ENCODE results near the gene ORC2. TPM values are rescaled to one million over a fixed set of nuclear protein-coding genes. Genes with fewer than 3 reads are reported as not detected.
A peak's percentile ranks its signal among the peaks of the same experiment; 100 is the strongest.

The ORC2 gene
- total RNA-seq, 1 donor from 2014 or later: 25.5 TPM

DNA sequence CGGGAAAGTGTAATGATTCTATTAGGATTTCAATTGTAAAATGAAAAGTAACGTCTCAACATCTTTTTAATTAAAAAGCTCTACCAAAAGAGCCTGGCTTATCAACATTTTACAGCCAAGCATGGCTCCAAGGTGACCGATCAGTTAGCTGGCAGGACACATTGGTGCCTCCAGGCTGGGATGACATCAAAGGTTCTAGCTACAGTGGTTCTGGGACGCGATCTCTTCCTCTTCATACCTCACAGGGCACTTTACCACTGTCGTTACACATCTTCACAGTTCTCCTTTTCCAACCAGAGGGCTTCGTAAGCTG, 693 bp downstream of the ORC2 start:
- H3K4me1 Mint-ChIP-seq (ENCODE audit: low read depth, unreplicated experiment): peaks cover 13% of the 10 kb centered on the region
- Histone ChIP-seq H3K9me3 (ENCODE audit: insufficient read depth, low read depth, low read length) (no peaks in the 10 kb centered on the region), H4K20me1 (ENCODE audit: insufficient read depth, low read length) (peaks cover 19% of the 10 kb centered on the region), H2AFZ (ENCODE audit: low read depth, low read length) (peak overlapping the region; percentile 87), H3K4me2 (ENCODE audit: low read length) (peak overlapping the region; percentile 98), H3K36me3 (ENCODE audit: insufficient read depth, low read length) (no peaks in the 10 kb centered on the region), H3K4me1 (ENCODE audit: insufficient read depth, low read length) (peaks cover 20% of the 10 kb centered on the region), H3K79me2 (ENCODE audit: insufficient read depth, low read length) (peaks cover 54% of the 10 kb centered on the region), H3K27me3 (ENCODE audit: insufficient read depth, low read length) (no peaks in the 10 kb centered on the region), H3K27ac (ENCODE audit: low read depth, low read length) (peak overlapping the region; percentile 78), H3K4me3 (ENCODE audit: insufficient read depth, low read depth, low read length) (peak overlapping the region; percentile 91), H3K9ac (ENCODE audit: low read length) (peak overlapping the region; percentile 90)
- TF ChIP-seq EZH2 (IDR thresholded peaks at IDR 0.05; ENCODE audit: insufficient read depth, low read length): no peak
- TF ChIP-seq, protein P1, sequence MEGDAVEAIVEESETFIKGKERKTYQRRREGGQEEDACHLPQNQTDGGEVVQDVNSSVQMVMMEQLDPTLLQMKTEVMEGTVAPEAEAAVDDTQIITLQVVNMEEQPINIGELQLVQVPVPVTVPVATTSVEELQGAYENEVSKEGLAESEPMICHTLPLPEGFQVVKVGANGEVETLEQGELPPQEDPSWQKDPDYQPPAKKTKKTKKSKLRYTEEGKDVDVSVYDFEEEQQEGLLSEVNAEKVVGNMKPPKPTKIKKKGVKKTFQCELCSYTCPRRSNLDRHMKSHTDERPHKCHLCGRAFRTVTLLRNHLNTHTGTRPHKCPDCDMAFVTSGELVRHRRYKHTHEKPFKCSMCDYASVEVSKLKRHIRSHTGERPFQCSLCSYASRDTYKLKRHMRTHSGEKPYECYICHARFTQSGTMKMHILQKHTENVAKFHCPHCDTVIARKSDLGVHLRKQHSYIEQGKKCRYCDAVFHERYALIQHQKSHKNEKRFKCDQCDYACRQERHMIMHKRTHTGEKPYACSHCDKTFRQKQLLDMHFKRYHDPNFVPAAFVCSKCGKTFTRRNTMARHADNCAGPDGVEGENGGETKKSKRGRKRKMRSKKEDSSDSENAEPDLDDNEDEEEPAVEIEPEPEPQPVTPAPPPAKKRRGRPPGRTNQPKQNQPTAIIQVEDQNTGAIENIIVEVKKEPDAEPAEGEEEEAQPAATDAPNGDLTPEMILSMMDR (IDR thresholded peaks at IDR 0.05; ENCODE audit: insufficient read depth, low read depth, low read length): no peak
- no peaks in the 10 kb centered on the region for H3K27me3 Mint-ChIP-seq (ENCODE audit: low read depth, unreplicated experiment)
- H3K27ac Mint-ChIP-seq (ENCODE audit: unreplicated experiment): peak overlapping the region; percentile 83
- no peak for FAIRE-seq
- peak overlapping the region; percentile 96 for H3K4me3 Mint-ChIP-seq (ENCODE audit: unreplicated experiment)
- DNase-seq (ENCODE audit: low read depth): no peak
- H3K36me3 Mint-ChIP-seq (ENCODE audit: low read depth, unreplicated experiment): no peaks in the 10 kb centered on the region
- no peaks in the 10 kb centered on the region for H3K9me3 Mint-ChIP-seq (ENCODE audit: unreplicated experiment)

DNA sequence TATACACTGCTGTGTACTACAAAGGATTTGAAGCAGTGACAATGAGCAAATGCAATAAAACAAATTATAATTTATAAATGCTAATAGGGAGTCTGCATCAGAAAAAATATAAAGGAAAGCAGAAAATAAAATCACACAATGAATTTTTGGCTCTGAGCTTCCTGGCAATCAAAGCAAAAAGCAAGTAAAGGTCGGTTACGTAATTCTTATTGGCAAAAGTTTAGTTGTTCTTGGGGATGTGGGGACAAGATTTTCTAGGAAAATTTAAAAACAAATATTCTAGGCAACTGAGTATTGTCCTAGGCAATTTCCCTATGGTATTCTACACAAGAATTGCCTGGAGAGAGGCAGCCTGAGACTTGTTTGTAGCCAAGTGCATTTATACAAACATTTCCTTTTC, 1.8 kb downstream of the ORC2 start:
- Mint-ChIP-seq H3K27me3 (ENCODE audit: low read depth, unreplicated experiment) (no peaks in the 10 kb centered on the region), H3K27ac (ENCODE audit: unreplicated experiment) (no peak overlapping the region), H3K9me3 (ENCODE audit: unreplicated experiment) (no peaks in the 10 kb centered on the region), H3K4me1 (ENCODE audit: low read depth, unreplicated experiment) (peaks cover 9% of the 10 kb centered on the region), H3K4me3 (ENCODE audit: unreplicated experiment) (no peak overlapping the region), H3K36me3 (ENCODE audit: low read depth, unreplicated experiment) (peaks cover 4% of the 10 kb centered on the region)
- Histone ChIP-seq H3K79me2 (ENCODE audit: insufficient read depth, low read length) (peaks cover 54% of the 10 kb centered on the region), H3K9me3 (ENCODE audit: insufficient read depth, low read depth, low read length) (no peaks in the 10 kb centered on the region), H3K27ac (ENCODE audit: low read depth, low read length) (no peak overlapping the region), H3K4me2 (ENCODE audit: low read length) (peak overlapping the region; percentile 98), H3K36me3 (ENCODE audit: insufficient read depth, low read length) (peaks cover 4% of the 10 kb centered on the region), H3K27me3 (ENCODE audit: insufficient read depth, low read length) (no peaks in the 10 kb centered on the region), H4K20me1 (ENCODE audit: insufficient read depth, low read length) (peaks cover 19% of the 10 kb centered on the region), H3K9ac (ENCODE audit: low read length) (no peak overlapping the region), H3K4me3 (ENCODE audit: insufficient read depth, low read depth, low read length) (no peak overlapping the region), H3K4me1 (ENCODE audit: insufficient read depth, low read length) (peaks cover 16% of the 10 kb centered on the region), H2AFZ (ENCODE audit: low read depth, low read length) (no peak overlapping the region)
- FAIRE-seq: no peak
- no peak for DNase-seq (ENCODE audit: low read depth)
- no peak for TF ChIP-seq EZH2 (IDR thresholded peaks at IDR 0.05; ENCODE audit: insufficient read depth, low read length)
- TF ChIP-seq, protein P1 (IDR thresholded peaks at IDR 0.05; ENCODE audit: insufficient read depth, low read depth, low read length): no peak

DNA sequence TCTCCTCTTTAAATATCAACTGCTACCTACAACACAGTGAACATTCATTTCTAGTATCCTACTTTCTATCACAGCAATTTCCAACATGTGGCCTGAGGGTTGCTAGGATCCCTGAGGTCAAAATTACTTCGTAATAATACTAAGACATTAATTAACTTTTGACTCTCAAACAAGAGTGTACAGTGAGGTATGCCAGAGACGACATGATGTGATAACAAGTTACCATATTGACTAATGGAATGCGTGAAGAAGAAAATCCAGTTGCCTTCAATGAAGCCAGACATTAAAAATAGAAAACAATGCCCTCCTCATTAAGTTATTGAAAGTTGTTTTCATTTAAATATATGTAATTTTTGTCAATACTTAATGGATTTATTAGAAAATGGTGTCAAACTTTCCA, 13.1 kb downstream of the ORC2 start:
- H3K79me2 ChIP-seq (ENCODE audit: insufficient read depth, low read length): no peaks in the 10 kb centered on the region
- H2AFZ ChIP-seq (ENCODE audit: low read depth, low read length): no peak overlapping the region
- H3K4me3 Mint-ChIP-seq (ENCODE audit: unreplicated experiment): no peak overlapping the region
- H3K4me3 ChIP-seq (ENCODE audit: insufficient read depth, low read depth, low read length): no peak overlapping the region
- H3K36me3 Mint-ChIP-seq (ENCODE audit: low read depth, unreplicated experiment): peaks cover 8% of the 10 kb centered on the region
- no peak for FAIRE-seq
- no peak overlapping the region for H3K27ac Mint-ChIP-seq (ENCODE audit: unreplicated experiment)
- H3K4me1 ChIP-seq (ENCODE audit: insufficient read depth, low read length): peaks cover under 1% of the 10 kb centered on the region
- H3K27ac ChIP-seq (ENCODE audit: low read depth, low read length): no peak overlapping the region
- DNase-seq (ENCODE audit: low read depth): no peak
- no peaks in the 10 kb centered on the region for H3K9me3 Mint-ChIP-seq (ENCODE audit: unreplicated experiment)
- no peak overlapping the region for H3K9ac ChIP-seq (ENCODE audit: low read length)
- H3K27me3 ChIP-seq (ENCODE audit: insufficient read depth, low read length): no peaks in the 10 kb centered on the region
- no peaks in the 10 kb centered on the region for H3K4me1 Mint-ChIP-seq (ENCODE audit: low read depth, unreplicated experiment)
- H3K36me3 ChIP-seq (ENCODE audit: insufficient read depth, low read length): peaks cover 28% of the 10 kb centered on the region
- no peak overlapping the region for H3K4me2 ChIP-seq (ENCODE audit: low read length)
- TF ChIP-seq, protein P1 (IDR thresholded peaks at IDR 0.05; ENCODE audit: insufficient read depth, low read depth, low read length): no peak
- no peak for TF ChIP-seq EZH2 (IDR thresholded peaks at IDR 0.05; ENCODE audit: insufficient read depth, low read length)
- H3K9me3 ChIP-seq (ENCODE audit: insufficient read depth, low read depth, low read length): no peaks in the 10 kb centered on the region
- H4K20me1 ChIP-seq (ENCODE audit: insufficient read depth, low read length): no peaks in the 10 kb centered on the region
- no peaks in the 10 kb centered on the region for H3K27me3 Mint-ChIP-seq (ENCODE audit: low read depth, unreplicated experiment)

All from astrocyte (in vitro differentiated cells and primary cell).